ENCODE data around the gene PTEN. TPM values are rescaled to one million over a fixed set of nuclear protein-coding genes. Genes with fewer than 3 reads are reported as not detected.
"Not testable (repeated sequence)": the region's sequence is repeated elsewhere in the genome, so short reads cannot be mapped to it uniquely, and the experiment has no call there.

The PTEN gene
- total RNA-seq, 4 donors from 2014 or later = 78.6 to 184 (median 129) TPM

- H3K4me3 ChIP-seq = no peak overlapping the region
- H3K9me3 ChIP-seq = no peaks in the 10 kb centered on the region
- no peak for DNase-seq
- in situ Hi-C loops (cut with MboI; ENCODE audit: low pct_ligation_motif_present in 1 of 4, low pct_unique_long_range_greater_than_20kb in 1 of 4, low sequenced_read_pairs in 3 of 4) (no loop called here), intact Hi-C loops (cut with DNase I; ENCODE audit: low total_unique reads) (no loop called here)
- no peak for TF ChIP-seq POLR2AphosphoS5 (IDR thresholded peaks at IDR 0.05)
- no peak for TF ChIP-seq EP300 (IDR thresholded peaks at IDR 0.05; ENCODE audit: low read depth)
- no peak for TF ChIP-seq POLR2A (IDR thresholded peaks at IDR 0.05)
- no peak for TF ChIP-seq CTCF (IDR thresholded peaks at IDR 0.05)
- H3K27ac ChIP-seq = no peak overlapping the region
- H3K36me3 ChIP-seq = peaks cover 0 to 7% (median 0%) of the 10 kb centered on the region in 4 donors
- H3K27me3 ChIP-seq = no peaks in the 10 kb centered on the region
- H3K4me1 ChIP-seq = peaks cover 0 to 36% (median 4%) of the 10 kb centered on the region in 4 donors
Measured at GRCh38 chr10:87880336-87880735, 16.9 kb downstream of the PTEN start.

DNA sequence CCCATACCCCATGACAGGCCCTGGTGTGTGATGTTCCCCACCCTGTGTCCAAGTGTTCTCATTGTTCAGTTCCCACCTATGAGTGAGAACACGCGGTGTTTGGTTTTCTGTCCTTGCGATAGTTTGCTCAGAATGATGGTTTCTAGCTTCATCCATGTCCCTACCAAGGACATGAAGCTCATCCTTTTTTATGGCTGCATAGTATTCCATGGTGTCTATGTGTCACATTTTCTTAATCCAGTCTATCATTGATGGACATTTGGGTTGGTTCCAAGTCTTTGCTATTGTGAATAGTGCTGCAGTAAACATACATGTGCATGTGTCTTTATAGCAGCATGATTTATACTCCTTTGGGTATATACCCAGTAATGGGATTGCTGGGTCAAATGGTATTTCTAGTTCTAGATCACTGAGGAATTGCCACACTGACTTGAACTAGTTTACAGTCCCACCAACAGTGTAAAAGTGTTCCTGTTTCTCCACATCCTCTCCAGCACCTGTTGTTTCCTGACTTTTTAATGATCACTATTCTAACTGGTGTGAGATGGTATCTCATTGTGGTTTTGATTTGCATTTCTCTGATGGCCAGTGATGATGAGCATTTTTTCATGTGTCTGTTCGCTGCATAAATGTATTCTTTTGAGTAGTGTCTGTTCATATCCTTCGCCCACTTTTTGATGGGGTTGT lies 18.1 kb downstream of the PTEN start:
- peaks cover 0 to 26% (median 1%) of the 10 kb centered on the region in 4 donors for H3K4me1 ChIP-seq
- H3K36me3 ChIP-seq; H3K27me3 ChIP-seq; DNase-seq; H3K27ac ChIP-seq; H3K4me3 ChIP-seq; H3K9me3 ChIP-seq; intact Hi-C loops (cut with DNase I; ENCODE audit: low total_unique reads); in situ Hi-C loops (cut with MboI; ENCODE audit: low pct_ligation_motif_present in 1 of 4, low pct_unique_long_range_greater_than_20kb in 1 of 4, low sequenced_read_pairs in 3 of 4): not testable (repeated sequence)
- WGBS, 2 donors (ENCODE audit: low coverage in 1 of 2) = 97% methylated on average over 5 of the region's 5 CpGs; no CpG with 5 or more reads in 1 of the 2 donors

GRCh38 chr10:87882555-87883294 lies 19.3 kb downstream of the PTEN start:
- H3K36me3 ChIP-seq = peaks cover 0 to 10% (median 2%) of the 10 kb centered on the region in 4 donors
- H3K27me3 ChIP-seq = no peaks in the 10 kb centered on the region
- peaks cover 0 to 22% (median 1%) of the 10 kb centered on the region in 4 donors for H3K4me1 ChIP-seq
- no peak for TF ChIP-seq CTCF (IDR thresholded peaks at IDR 0.05)
- in situ Hi-C loops (cut with MboI; ENCODE audit: low pct_ligation_motif_present in 1 of 4, low pct_unique_long_range_greater_than_20kb in 1 of 4, low sequenced_read_pairs in 3 of 4) = no loop called here
- intact Hi-C loops (cut with DNase I; ENCODE audit: low total_unique reads) = no loop called here
- no peak overlapping the region for H3K27ac ChIP-seq
- H3K9me3 ChIP-seq = no peaks in the 10 kb centered on the region
- DNase-seq = no peak
- H3K4me3 ChIP-seq = no peak overlapping the region
- WGBS, 2 donors (ENCODE audit: low coverage in 1 of 2) = 80 to 87% methylated on average over 2 of the region's 2 CpGs

- Histone ChIP-seq H3K36me3 (peaks cover 0 to 10% (median 2%) of the 10 kb centered on the region in 4 donors), H3K27ac (no peak overlapping the region), H3K4me1 (peaks cover 0 to 17% (median 1%) of the 10 kb centered on the region in 4 donors), H3K4me3 (no peak overlapping the region), H3K9me3 (no peaks in the 10 kb centered on the region), H3K27me3 (no peaks in the 10 kb centered on the region)
- 94 to 100% methylated on average over 2 of the region's 2 CpGs for WGBS, 2 donors (ENCODE audit: low coverage in 1 of 2)
- intact Hi-C loops (cut with DNase I; ENCODE audit: low total_unique reads) (no loop called here), in situ Hi-C loops (cut with MboI; ENCODE audit: low pct_ligation_motif_present in 1 of 4, low pct_unique_long_range_greater_than_20kb in 1 of 4, low sequenced_read_pairs in 3 of 4) (no loop called here)
- no peak for DNase-seq
- no peak for TF ChIP-seq POLR2A (IDR thresholded peaks at IDR 0.05)
- TF ChIP-seq POLR2AphosphoS5 (IDR thresholded peaks at IDR 0.05) = no peak
- TF ChIP-seq CTCF (IDR thresholded peaks at IDR 0.05) = no peak
- TF ChIP-seq EP300 (IDR thresholded peaks at IDR 0.05; ENCODE audit: low read depth) = no peak
Measured at GRCh38 chr10:87886635-87887034, 23.2 kb downstream of the PTEN start.
